Adrenal gland (tissue), 12 donors: ENCODE data around the gene HCFC1. TPM values are rescaled to one million over a fixed set of nuclear protein-coding genes. Genes with fewer than 3 reads are reported as not detected.

Experiments
- DNase-seq, 7 donors: peaks; one replicate each; pipeline ENCODE4 v3.0.0-alpha.2; 2019 to 2020
- H3K27ac ChIP-seq, 5 donors: fragments of 200-600 bp; sonication (generic) in 4 of 5; 1 replicate in 3 of 5; 2 replicates in 2 of 5; pipeline versions ENCODE4 v1.5.1 to v1.8.0; 2016 to 2020; ENCODE audit warnings: mild to moderate bottlenecking in 1 of 5
- H3K27me3 ChIP-seq: fragments of 200-600 bp; 2 replicates; pipeline ENCODE4 v1.8.0; 2021
- H3K36me3 ChIP-seq, 2 donors: fragments of 200-600 bp; replicated peaks in 1 of 2; 1 replicate in 1 of 2; 2 replicates in 1 of 2; pipeline versions ENCODE4 v1.5.1 to v1.8.0; 2018 to 2022
- H3K4me1 ChIP-seq, 2 donors: fragments of 200-600 bp; replicated peaks in 1 of 2; 1 replicate in 1 of 2; 2 replicates in 1 of 2; pipeline versions ENCODE4 v1.5.1 to v1.8.0; 2018 to 2021
- H3K4me3 ChIP-seq, 4 donors: fragments of 200-600 bp; sonication (generic) in 3 of 4; one replicate each; pipeline ENCODE4 v1.5.1; 2016 to 2018
- H3K9me3 ChIP-seq, 3 donors: fragments of 200-600 bp; sonication (generic) in 1 of 3; replicated peaks in 1 of 3; 1 replicate in 2 of 3; 2 replicates in 1 of 3; pipeline versions ENCODE4 v1.5.1 to v1.8.0; 2016 to 2021
- POLR2A ChIP-seq, 2 donors: fragments of 450-650 bp; IDR thresholded peaks; one replicate each; pipeline ENCODE4 v1.6.1; 2017; ENCODE audit warnings: antibody characterized with exemption in 2 of 2, mild to moderate bottlenecking in 2 of 2, moderate library complexity in 1 of 2
- WGBS, 4 donors: extraction: QIAGEN DNeasy Blood & Tissue Kit in 2 of 4; methylation state at CpG; one replicate each; pipeline versions ENCODE4 v1.1.5 to v1.1.7; 2013 to 2017; 5-methylcytosine and 5-hydroxymethylcytosine counted together
- intact Hi-C, 2 donors: fragments of 100-400 bp; cut with DNase I; formaldehyde crosslinking; loops; one replicate each; pipeline versions ENCODE4 v1.14.1 to v1.15.0; 2022 to 2023
- polyA plus RNA-seq, 3 donors: library from polyadenylated mRNA; stranded (reverse); fragments of 200-250 nt in 2 of 3; fragments of 350-450 nt in 1 of 3; fragmentation: Illumina TruSeq in 1 of 3; extraction: RNeasy Lipid Tissue Mini Kit (QIAGEN cat#74804) in 1 of 3; gene quantifications; one replicate each; pipeline ENCODE4 v1.2.3, GENCODE V29; 2013 to 2014
- total RNA-seq, 9 donors: library from RNA; depleted of rRNA in 4 of 9; stranded (reverse); fragments of >200 nt in 4 of 9; fragments of 120-200 nt in 1 of 9; fragmentation: NEBNext Ultra II Directional in 1 of 9; extraction: Animal tissue kit (Norgen Biotek cat#: 25700) in 1 of 9; gene quantifications; one replicate each; pipeline versions ENCODE4 v1.1.0 to v1.2.4, GENCODE V29; 2013 to 2023
- TF ChIP-seq, protein P1 (sequence below), 6 experiments: fragments of 450-650 bp in 4 of 6; fragments of 200-600 bp in 2 of 6; sonication (generic) in 1 of 6; IDR thresholded peaks; 1 replicate in 5 of 6; 2 replicates in 1 of 6; pipeline versions ENCODE4 v1.5.1 to v1.8.0; 2016 to 2021; ENCODE audit warnings: antibody characterized with exemption in 6 of 6, mild to moderate bottlenecking in 2 of 6, moderate library complexity in 1 of 6
- donor health status: healthy with polysubstance abuse.
- donor health status: Bipolar disorder and iron deficiency.
- donor health status: DM: yes; HTN: yes; CAD: no.
- donor health status: DM: no; HTN: no; CAD: no.
- donor health status: DM: no; HTN: no; CAD: no.
- donor health status: DM: yes; HTN: yes; CAD: no.

HCFC1 gene
- total and polyA plus RNA-seq, 12 donors = 9.2 to 77.1 (median 54.0) TPM

DNA sequence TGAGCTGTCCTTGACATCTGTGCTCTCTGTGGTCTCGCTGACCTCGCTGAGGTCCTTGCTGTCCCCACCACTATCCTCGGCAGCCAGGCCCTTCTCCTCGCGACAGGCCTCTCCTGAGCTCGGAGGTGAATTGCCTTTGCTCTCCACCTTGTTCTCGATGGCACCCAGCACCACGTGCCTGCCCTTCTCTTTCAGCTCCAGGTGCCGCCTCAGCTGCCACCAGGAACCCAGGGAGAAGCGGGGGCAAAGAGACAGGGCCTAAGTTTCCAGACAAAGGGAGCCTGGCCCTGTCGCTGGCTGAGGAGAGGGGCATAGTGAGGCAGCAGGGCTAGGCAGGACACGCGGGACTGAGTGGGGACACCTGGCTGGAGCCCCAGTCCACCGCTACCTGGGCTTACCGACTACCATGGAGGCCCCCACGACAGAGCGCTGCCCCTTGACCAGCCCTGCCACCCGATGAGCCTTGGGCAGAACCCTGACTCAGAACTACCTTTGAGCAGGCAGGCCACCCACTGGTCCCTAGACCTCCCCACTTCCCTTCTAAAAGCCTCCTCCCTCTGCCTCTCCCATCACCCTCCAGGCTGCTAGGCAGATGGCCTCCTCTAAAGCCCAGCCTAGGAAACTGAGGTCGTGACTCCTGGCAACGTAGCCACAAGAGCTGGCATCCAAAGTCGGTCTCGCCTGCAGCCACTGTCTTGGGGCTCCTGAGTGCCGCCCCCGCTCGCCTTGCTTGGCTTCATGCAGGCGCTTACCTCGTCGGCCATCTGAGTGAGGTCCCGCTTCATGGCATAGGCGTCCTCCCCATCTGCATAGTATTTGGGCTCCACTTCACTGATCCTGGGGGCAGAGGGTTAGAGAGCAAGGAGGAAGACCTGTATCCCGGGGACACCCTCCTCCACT lies 41.4 kb downstream of the HCFC1 start:
- intact Hi-C loops = no loop called here
- H3K4me1 ChIP-seq = peaks cover 21 to 44% of the 10 kb centered on the region in 2 donors
- peaks cover 0 to 22% of the 10 kb centered on the region in 2 donors for H3K36me3 ChIP-seq
- DNase-seq = no peak
- no peaks in the 10 kb centered on the region for H3K9me3 ChIP-seq
- no peaks in the 10 kb centered on the region for H3K27me3 ChIP-seq
- TF ChIP-seq, protein P1, sequence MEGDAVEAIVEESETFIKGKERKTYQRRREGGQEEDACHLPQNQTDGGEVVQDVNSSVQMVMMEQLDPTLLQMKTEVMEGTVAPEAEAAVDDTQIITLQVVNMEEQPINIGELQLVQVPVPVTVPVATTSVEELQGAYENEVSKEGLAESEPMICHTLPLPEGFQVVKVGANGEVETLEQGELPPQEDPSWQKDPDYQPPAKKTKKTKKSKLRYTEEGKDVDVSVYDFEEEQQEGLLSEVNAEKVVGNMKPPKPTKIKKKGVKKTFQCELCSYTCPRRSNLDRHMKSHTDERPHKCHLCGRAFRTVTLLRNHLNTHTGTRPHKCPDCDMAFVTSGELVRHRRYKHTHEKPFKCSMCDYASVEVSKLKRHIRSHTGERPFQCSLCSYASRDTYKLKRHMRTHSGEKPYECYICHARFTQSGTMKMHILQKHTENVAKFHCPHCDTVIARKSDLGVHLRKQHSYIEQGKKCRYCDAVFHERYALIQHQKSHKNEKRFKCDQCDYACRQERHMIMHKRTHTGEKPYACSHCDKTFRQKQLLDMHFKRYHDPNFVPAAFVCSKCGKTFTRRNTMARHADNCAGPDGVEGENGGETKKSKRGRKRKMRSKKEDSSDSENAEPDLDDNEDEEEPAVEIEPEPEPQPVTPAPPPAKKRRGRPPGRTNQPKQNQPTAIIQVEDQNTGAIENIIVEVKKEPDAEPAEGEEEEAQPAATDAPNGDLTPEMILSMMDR (IDR thresholded peaks at IDR 0.05) = no peak
- TF ChIP-seq POLR2A (IDR thresholded peaks at IDR 0.05) = no peak
- H3K4me3 ChIP-seq = no peak overlapping the region
- WGBS, 4 donors = 80 to 86% (median 83%) methylated on average over 16 to 31 of the region's 31 CpGs
- peak overlapping the region in 2 of 5 donors; percentile 5 to 61 for H3K27ac ChIP-seq

DNA sequence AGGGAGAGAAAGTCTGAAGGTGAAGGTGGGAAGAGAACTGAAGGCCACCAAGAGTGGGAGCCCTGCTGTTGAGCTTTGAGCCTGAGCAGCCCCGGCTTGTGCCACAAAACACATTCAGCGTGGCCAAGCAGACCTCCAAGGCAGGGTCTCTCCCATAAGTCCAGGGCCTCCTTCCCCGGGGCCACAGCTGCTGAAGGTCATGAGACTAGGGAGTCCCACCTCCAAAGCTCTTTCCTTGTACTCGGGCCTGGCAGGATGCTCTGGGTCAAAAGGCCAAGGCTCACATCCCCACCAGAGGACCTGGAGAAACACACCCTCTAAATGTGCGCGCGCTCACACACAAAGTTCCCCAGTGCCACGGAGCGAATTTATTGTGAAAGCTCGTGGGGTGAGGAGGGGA lies 42.0 kb downstream of the HCFC1 start:
- TF ChIP-seq POLR2A (IDR thresholded peaks at IDR 0.05) = no peak
- TF ChIP-seq, protein P1 (IDR thresholded peaks at IDR 0.05) = no peak
- DNase-seq = no peak
- intact Hi-C loops = no loop called here
- Histone ChIP-seq H3K9me3 (no peaks in the 10 kb centered on the region), H3K27me3 (no peaks in the 10 kb centered on the region), H3K4me3 (no peak overlapping the region), H3K27ac (peak overlapping the region in 3 of 5 donors; percentile 5 to 94 (median 61)), H3K36me3 (peaks cover 0 to 22% of the 10 kb centered on the region in 2 donors), H3K4me1 (peaks cover 21 to 45% of the 10 kb centered on the region in 2 donors)
- 64 to 78% (median 73%) methylated on average over 10 of the region's 10 CpGs; no CpG with 5 or more reads in 1 of the 4 donors for WGBS, 4 donors

DNA sequence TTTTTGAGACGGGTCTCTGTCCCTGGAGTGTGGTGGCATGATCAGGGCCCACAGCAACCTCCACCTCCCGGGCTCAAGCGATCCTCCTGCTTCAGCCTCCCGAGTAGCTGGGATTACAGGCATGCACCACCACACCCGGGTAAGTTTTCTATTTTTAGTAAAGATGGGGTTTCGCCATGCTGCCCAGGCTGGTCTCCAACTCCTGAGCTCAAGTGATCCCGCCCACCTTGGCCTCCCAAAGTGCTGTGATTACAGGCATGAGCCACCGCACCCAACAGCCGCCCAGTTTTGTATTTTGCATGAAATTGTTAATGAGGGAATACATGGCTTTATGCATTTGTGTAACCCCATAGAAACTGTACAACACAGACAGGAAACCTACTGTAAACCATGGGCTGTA lies 42.8 kb downstream of the HCFC1 start:
- intact Hi-C loops = no loop called here
- H3K4me3 ChIP-seq = no peak overlapping the region
- H3K4me1 ChIP-seq = peaks cover 17 to 43% of the 10 kb centered on the region in 2 donors
- TF ChIP-seq POLR2A (IDR thresholded peaks at IDR 0.05) = no peak
- TF ChIP-seq, protein P1 (IDR thresholded peaks at IDR 0.05) = no peak
- no peaks in the 10 kb centered on the region for H3K9me3 ChIP-seq
- peak overlapping the region in 3 of 5 donors; percentile 26 to 94 (median 61) for H3K27ac ChIP-seq
- WGBS, 4 donors = 39 to 69% (median 54%) methylated on average over 4 to 9 of the region's 9 CpGs
- DNase-seq = peak in 1 of 7 donors; percentile 31
- peaks cover 0 to 22% of the 10 kb centered on the region in 2 donors for H3K36me3 ChIP-seq
- H3K27me3 ChIP-seq = no peaks in the 10 kb centered on the region

DNA sequence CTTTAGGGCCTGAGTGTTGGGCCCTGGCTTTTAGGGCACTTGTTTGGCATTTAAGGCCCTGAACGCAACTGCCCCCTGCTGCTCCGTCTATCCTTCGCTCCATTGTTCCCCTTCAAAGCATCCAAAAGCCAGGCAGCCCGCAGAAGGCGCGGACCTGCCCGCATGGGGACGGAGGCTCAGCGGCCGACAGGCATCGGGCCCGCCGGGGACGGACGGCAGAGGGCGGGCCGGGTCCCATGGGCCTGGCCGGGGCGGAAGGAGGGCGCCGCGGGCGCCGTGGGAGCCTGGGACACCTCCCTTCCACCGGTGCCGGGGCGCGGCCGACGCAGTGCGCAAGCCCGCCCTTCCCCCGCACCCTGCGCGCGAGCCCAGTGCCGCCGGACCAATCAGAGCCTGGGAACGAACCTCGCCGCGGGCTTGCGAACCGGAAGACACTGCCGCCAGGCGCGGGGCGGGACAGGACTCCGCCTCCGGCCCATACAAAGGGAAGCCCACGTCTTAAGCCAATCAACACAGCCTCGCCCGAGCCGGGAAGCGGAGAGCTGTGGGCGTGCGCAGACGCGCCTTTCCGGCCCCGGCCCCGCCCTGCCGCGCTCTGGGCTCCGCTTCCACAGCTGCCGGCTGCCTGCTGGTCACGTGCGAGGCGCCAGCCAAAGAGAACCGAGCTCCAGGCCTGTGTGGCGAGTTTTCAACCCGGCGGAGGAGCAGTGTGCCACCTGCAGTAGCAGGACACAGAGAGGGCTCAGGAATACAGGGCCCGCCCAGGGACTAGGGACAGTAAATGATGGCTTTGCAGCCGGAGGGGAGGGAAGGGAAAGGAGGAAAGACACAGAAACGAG lies 43.5 kb downstream of the HCFC1 start:
- peak; percentile 95 to 98 (median 96) for DNase-seq
- Histone ChIP-seq H3K9me3 (no peaks in the 10 kb centered on the region), H3K4me3 (peak overlapping the region in 2 of 4 donors; percentile 7 to 64), H3K27me3 (no peaks in the 10 kb centered on the region), H3K36me3 (peaks cover 0 to 22% of the 10 kb centered on the region in 2 donors), H3K27ac (peak overlapping the region; percentile 86 to 98 (median 95)), H3K4me1 (peaks cover 13 to 38% of the 10 kb centered on the region in 2 donors)
- peak; percentile 81 to 85 for TF ChIP-seq POLR2A (IDR thresholded peaks at IDR 0.05)
- TF ChIP-seq, protein P1 (IDR thresholded peaks at IDR 0.05) = peak in 1 of 6 experiments; percentile 10
- intact Hi-C loops = no loop called here
- 0 to 16% (median 8%) methylated on average over 7 to 76 of the region's 76 CpGs for WGBS, 4 donors
